GM21515 (cell line): ENCODE results near the gene TPGS2.
"Not testable (repeated sequence)": the region's sequence is repeated elsewhere in the genome, so short reads cannot be mapped to it uniquely, and the experiment has no call there.

Source experiments
- ATAC-seq: cut with Tn5 transposase; IDR thresholded peaks from one replicate; pipeline ENCODE4 v1.9.1; 2021; ENCODE audit not compliant: unreplicated experiment

The TPGS2 gene

GRCh38 chr18:36776650-36777049 lies 52.2 kb downstream of the TPGS2 start:
- no peak for ATAC-seq

- no peak for ATAC-seq
Observed at GRCh38 chr18:36775396-36775795, 53.4 kb downstream of the TPGS2 start.

GRCh38 chr18:36772241-36772723 lies 56.5 kb downstream of the TPGS2 start:
- no peak for ATAC-seq

- ATAC-seq: no peak
Observed at GRCh38 chr18:36771245-36771644, 57.6 kb downstream of the TPGS2 start.

- no peak for ATAC-seq
Observed at GRCh38 chr18:36770315-36770946, 58.4 kb downstream of the TPGS2 start.

- ATAC-seq: no peak
Observed at GRCh38 chr18:36769611-36770314, 59.0 kb downstream of the TPGS2 start.

- no peak for ATAC-seq
Observed at GRCh38 chr18:36769172-36769571, 59.6 kb downstream of the TPGS2 start.

GRCh38 chr18:36766836-36767235 lies 62.0 kb downstream of the TPGS2 start:
- no peak for ATAC-seq

- ATAC-seq: not testable (repeated sequence)
Observed at GRCh38 chr18:36762965-36763364, 65.8 kb downstream of the TPGS2 start.

- ATAC-seq: no peak
Observed at GRCh38 chr18:36762074-36762473, 66.7 kb downstream of the TPGS2 start.

- ATAC-seq: no peak
Observed at GRCh38 chr18:36761186-36761698, 67.6 kb downstream of the TPGS2 start.

GRCh38 chr18:36760598-36760997 lies 68.2 kb downstream of the TPGS2 start:
- no peak for ATAC-seq

- ATAC-seq: no peak
Observed at GRCh38 chr18:36759167-36759776, 69.5 kb downstream of the TPGS2 start.

- ATAC-seq: no peak
Observed at GRCh38 chr18:36758623-36759022, 70.2 kb downstream of the TPGS2 start.

GRCh38 chr18:36757991-36758390 lies 70.8 kb downstream of the TPGS2 start:
- ATAC-seq: no peak

- no peak for ATAC-seq
Observed at GRCh38 chr18:36757081-36757480, 71.7 kb downstream of the TPGS2 start.

GRCh38 chr18:36756242-36756641 lies 72.6 kb downstream of the TPGS2 start:
- ATAC-seq: no peak

GRCh38 chr18:36752929-36753865 lies 75.6 kb downstream of the TPGS2 start:
- ATAC-seq: no peak

GRCh38 chr18:36745219-36745975 lies 83.4 kb downstream of the TPGS2 start:
- ATAC-seq: no peak

GRCh38 chr18:36744261-36744876 lies 84.4 kb downstream of the TPGS2 start:
- no peak for ATAC-seq
